Activated gamma-delta T cell treated with anti-CD3 and anti-CD28 coated beads, Interleukin-2, amount 50 U/mL, for 16 hours (primary cell): Measurements from ENCODE around the gene GBA3.

Source experiments
- DNase-seq: peaks from one replicate; pipeline ENCODE4 v3.0.0-alpha.2; 2020; ENCODE audit warnings: low read depth

The GBA3 gene

DNA sequence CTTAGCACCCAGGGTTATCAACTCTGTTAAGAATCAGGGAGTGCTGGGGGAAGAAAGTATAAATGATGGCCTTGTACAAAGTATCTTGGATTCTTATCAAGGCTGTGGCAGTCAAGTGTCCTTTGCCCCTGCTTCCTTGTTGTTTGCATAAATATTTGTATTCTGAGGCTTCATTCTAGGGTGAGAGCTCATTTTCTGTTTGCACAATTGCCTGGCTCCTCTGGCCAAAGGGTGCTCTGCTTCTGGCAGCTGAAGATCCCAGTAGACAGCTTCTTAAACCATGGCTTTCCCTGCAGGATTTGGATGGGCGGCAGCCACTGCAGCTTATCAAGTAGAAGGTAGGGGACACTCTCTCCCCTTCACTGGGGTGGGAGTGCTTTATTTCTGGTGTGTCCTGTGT lies at the start of gene GBA3:
Gene GBA3, plus strand, starts transcription at position 202 of the 400 bp plus-strand sequence.
- DNase-seq, result no peak

DNA sequence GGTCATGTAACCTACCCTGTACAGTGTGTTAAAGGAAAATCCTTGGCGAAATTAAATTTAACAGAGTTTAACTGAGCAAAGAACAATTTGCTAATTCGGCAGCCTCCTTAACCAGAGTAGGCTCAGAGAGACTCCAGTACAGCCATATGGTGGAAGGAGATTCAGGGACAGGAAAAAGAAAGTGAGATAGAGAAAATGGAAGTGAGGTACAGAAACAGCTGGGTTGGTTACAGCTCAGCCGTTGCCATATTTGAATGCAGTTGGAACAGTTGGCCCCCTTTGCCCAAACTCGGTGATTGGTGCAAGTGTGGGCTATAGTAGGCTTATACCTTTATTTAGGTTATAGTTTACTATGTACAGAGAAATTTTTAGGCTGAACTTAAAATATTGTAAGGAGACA lies 48.8 kb upstream of the GBA3 start:
- DNase-seq, result no peak

DNA sequence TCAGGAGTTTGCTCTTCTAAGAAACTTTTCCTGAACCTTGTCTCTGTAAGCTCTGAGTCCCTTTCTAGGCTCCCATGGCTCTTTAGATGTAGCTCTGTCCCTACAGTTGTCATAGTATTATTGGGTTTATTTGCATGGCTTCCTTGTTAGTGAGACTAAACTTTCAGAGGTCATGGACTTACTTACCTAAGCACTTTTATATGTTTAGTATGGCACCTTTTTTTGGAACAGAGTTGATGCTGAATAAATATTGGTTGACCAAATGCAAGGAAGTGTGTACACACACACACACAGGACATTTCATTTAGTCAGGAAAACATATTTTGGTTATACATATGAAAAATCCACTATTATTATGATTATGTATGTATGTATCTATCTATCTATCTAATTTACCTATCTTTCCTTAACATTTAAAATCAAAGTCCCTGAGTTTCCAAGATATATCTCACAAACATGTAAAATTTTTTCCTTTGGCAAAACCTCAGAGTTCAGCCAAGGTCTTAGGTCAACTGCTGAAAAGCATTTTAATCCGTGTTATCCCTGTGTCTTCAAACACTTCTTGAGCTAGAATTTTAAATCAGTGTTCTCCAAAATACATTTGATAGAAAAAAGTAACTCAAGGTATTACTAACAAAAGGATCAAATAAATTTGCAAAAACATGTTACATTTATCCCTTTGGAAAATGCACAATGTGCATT lies 47.1 kb upstream of the GBA3 start:
- no peak for DNase-seq

DNA sequence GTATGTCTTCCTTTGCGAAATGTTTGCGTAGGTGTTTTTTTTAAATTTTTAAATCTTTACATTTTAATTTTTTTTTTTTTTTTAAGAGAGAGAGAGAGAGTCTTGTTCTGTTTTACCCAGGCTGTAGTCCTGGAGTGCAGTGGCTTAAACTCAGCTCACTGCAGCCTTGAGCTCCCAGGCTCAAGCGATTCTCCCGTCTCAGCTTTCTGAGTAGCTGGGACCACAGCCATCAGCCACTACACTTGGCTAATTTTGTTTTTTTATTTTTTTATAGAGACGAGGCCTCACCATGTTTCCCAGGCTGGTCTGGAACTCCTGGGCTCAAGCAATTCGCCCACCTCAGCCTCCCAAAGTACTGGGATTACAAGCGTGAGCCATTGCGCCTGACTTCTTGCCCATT lies 43.7 kb upstream of the GBA3 start:
- DNase-seq, result no peak

DNA sequence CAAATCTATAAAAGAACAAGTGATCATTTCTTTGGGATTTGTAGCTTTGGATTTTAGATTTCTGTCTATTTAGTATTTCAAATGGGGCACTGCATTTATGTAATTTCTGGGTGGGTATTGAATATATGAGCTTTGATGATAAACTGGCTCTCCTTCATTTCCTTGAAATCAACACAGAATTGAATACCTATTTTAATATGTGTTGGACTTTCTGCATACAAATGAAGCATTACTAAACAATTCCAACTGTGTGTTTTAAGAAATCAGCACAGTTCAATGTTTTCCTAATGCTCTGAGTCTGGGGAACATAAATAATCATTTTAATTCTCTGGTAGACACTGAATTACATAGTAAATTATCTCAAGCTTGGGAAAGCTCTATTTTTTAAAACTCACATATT lies 42.0 kb upstream of the GBA3 start:
- no peak for DNase-seq

DNA sequence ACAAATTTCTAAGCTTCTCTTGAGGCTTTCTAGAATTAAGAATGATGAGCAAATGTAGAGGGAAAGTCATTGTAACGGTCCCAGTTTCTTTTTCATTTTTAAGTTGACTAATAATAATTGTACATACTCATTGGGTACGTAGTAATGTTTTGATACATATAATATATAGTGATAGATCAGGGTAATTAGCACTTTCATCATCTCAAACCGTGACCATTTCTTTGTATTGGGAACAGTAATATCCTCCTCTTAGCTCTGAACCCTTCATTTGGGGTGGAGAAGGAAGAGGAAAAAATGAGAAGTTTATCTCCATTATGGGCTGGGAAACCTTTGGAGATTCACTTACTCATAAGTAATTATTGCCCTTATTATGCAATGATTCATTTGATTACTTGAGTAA lies 39.0 kb upstream of the GBA3 start:
- no peak for DNase-seq

DNA sequence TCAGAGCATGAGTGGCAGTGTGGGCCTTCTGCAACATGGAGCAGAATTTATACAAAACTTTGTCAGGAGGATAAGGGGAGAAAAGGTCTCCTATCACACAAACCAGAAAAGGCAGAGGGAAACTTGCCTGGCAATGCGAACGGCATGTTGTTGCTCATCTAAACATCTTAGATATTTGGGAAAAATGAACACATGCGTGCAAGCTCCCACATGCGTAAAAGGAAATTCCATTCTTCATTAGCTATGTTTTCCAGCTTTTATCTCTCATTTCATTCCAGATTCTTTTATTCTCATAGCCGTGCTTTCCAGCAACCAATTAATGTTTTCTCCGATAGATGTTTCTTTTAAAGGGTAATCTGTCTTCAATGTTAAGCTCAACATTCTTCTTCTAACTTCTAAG lies 31.3 kb upstream of the GBA3 start:
- no peak for DNase-seq

DNA sequence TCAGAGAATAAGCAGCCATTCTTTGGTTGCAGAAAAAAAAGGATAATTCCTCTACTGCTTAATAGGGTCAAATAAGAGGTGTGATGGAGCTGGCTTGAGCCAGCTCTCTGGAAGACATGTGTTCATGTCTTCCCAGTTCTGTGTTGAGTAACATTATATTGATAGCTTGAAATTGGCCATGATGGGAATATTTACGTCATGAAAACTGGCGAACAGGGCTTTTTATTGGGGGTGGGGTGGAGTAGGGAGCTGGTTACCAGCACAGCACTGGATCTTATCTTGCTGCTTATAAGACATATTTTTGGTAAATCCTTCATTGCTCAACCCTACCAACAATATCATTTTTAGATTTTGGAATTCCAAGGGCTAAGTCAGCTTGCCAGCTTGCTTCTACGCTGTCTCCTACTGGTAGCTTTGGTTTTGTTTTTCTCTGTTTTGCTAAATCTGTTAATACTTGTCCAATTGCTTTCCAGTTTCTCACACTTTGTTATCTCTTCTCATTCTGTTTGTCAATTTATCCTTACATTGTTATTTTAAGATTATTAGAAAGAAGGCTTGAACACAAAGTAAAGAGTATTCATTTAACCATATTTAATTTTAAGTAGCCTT lies 25.3 kb upstream of the GBA3 start:
- no peak for DNase-seq

DNA sequence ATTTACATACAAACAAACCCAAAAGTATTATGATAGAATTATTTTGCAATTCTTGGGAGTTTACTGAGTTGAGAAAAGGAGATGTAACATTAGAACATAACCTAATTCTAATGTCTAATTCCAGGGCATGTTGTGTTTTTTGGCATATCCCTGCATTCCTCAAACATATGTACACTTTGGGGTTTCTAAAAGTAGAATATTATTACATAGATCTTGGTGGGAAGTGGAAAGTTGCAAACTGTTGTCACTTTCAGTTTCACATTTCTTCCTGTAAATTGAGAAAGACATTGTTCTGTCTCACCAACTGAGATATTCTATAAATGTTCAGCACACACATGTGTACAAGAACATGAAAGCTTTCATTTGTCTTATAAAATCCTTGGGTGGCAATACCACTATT lies 24.4 kb upstream of the GBA3 start:
- DNase-seq, result no peak

DNA sequence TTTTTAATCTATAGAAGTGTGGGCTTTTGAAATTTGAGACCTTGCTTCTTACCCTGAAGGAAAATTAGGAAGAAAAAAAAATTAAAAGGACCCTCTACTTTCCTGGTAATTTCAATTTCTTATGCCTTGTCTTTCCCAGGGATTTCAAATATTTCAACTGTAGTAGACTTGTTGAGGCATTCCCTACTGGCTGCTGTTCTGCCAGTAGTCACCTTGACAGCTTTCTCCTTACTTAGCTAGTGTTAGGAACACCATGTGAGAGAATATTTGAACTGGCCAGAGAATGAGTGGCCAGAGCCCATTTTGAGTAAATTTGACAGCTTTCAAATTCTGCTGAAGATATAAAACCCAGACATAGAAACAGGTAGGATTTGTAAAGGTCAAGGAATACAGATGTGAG lies 24.0 kb upstream of the GBA3 start:
- DNase-seq, result no peak

DNA sequence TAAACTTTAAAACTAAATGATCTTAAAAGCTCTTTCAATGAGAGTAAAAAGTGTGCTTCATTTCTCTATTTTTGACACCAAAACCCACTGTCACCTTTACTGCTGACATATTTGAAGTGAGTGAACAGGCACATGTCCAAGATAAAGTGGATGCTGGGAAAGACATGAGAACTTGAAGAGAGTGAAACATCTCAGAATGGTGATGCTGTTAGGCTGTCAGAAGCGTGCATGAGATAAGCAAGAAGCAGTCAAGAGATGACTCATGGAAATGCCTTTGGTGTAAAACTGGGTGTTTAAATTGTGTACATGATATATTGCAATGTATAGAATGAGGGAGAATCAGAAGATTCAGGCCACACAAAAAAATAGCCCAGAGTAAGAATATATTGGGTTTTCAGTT lies 21.8 kb upstream of the GBA3 start:
- DNase-seq, result no peak

DNA sequence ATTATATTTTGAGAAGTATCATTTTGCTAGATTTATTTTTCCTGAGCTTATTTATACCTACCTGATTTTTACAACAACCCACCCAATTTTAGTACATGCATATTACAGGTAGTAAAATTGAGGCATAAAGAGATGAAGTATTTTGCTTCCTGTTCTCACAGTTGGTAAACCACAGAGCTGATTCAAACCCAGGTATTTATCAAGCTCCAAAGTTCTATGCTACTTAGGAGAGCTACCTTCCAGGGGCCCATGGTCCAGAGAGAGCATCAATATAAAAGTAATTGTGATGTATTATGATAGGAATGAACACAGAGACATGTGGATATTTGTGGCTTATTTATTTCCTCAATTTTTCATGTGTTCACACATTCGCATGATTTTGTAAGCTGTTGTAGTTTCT lies 20.2 kb upstream of the GBA3 start:
- DNase-seq, result no peak

DNA sequence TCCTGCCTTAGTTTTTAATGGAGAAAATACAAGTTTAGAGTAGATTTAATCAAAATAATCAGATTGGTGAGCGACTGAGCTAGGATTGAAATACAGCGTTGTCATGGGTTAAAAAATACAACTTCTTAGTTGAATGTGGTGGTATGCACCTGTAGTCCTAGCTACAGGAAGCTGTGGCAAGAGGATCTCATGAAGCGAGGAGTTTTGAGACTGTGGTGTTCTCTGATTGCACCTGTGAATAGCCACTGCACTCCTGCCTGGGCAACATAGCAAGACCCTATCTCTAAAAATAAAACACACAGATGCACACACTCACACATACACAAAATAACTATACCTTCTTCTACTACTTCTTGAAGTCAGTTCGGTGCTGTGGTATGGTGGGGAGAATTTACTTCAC lies 19.8 kb upstream of the GBA3 start:
- no peak for DNase-seq

DNA sequence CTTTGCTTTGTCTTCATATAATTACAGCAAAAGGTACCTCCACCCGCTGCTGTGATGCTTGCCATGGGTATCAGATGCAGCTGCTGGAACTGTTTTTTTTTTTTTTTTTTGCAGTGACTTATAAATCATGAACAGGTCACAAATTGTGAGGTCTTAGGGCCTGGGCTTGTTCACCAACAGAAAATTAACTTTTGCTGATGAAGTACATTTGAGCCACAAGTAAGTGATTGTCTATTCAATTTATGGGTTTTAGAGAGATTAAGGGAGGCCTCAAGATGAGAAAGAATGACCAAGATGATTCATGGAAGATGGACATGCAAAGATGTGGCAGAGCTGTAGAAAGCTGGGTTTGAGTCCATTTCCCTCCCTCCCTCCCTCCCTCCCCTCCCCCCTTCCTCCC lies 18.0 kb upstream of the GBA3 start:
- DNase-seq, result no peak

DNA sequence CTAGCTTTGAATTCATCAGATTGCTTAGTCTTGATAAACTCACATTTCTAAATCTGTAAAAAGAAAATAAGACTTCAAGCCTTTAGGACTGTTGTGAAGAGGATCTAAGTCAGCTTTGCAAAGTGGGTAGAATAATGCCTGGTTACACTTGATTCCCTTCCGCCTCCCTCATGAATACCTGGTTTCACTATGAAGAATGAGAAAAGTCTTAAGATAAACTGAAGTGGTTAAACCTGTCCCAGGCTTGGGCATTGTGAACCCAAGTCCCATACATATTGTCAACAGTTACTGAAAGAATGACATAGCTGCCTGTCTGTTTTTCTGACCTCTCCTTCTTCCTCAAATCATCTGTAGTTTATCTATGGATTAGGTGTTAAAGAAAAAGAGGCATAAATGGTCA lies 16.7 kb upstream of the GBA3 start:
- no peak for DNase-seq

DNA sequence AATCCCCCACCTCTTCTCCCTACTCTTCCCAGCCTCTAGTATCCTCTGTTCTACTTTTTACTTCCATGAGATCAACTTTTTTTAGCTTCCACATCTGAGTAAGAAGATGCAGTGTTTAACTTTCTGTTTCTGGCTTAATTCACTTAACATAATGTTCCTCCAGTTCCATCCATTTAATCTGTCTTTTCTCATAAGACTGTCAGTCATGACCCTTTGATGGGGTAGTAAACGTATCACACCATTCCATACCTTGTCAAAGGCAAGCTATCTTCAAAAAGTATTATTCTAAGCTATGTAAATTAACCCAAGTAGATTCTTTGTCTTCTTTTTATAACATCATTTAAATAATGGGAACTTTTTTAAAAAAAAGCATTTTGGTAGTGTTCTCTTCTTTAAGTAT lies 15.0 kb upstream of the GBA3 start:
- DNase-seq, result no peak

DNA sequence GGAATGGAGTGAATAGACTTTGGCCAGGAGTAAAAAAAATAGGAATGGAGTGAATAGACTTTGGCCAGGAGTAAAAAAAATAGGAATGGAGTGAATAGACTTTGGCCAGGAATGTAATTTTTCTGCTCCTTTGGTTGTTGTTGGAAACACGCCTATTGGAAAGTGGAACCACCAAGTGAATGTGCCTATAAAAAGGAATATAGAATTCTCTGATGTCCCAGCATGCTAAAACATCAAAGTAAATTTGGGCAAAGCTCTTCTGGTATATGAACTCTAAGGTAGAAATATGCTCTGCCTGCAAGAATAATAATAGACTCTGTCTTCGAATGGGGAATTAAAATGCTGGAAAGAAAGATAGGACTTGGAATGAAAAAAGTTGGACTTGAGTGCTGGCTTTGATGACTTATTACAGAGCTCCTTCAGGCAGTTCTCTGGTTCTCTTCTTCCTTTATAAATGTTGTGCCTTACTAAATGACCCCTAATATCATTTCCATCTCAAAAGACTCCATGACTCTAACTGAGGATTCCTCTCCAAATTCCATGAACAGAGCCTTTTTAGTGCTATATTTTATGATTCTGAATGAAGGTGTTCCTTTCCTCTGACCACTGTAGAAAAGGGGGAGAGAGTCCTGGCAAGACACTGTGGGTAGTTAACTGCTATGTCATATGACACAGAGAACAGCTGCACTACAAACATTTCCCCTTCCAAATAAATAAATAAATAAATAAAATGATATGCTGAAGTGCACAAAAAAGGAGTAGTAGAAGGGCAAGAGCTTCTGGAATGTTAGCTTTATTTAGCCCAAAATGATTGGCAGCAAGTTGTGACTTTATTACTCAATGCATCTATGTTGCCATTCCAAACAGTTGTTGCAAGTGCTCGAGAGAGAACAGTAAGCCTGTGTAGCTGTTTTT lies 13.5 kb upstream of the GBA3 start:
- no peak for DNase-seq

DNA sequence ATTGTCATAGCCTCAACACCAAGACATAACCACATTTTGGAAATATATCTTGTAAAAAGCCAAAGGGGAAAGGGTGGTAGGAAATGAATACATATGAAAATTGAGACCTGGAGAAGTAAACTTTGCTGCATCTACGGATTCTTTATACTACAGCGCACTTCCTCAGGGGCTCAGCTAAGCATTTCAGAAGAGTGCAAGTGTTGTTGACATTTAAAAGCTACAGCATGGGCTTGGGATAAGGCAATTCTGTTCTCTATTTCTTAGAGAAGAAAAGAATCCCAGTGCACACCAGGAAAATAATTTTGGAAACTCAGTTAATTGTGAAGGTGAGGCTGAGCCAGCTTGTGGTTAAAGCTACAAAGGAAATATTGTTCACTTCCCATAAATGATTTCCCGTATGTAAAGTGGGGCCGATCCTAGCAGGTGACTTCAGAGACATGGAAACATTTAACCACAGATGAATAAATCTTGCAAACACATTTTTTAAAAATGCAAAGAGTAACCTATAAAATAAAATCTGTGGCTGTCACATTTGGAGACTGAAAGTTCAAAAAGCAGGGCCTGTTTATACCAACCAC lies 12.6 kb upstream of the GBA3 start:
- no peak for DNase-seq

DNA sequence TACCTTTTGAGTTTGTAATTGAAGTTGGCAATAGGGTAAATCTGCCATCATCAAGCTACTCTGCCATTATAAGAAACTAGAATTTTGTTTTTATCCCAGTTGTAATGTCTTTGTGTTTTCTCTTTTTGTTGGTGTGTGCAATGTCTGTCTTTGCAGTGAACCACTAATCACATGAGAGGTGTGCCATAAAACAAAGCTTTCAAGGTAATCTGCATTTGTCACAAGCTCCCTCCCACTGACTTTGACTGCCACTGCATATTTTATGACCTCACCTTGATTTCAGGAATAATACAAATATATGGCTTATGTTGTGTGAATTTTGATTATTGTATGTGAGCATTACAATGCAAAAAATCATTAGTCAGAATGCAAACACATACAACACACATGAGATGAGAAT lies 9.0 kb upstream of the GBA3 start:
- no peak for DNase-seq

DNA sequence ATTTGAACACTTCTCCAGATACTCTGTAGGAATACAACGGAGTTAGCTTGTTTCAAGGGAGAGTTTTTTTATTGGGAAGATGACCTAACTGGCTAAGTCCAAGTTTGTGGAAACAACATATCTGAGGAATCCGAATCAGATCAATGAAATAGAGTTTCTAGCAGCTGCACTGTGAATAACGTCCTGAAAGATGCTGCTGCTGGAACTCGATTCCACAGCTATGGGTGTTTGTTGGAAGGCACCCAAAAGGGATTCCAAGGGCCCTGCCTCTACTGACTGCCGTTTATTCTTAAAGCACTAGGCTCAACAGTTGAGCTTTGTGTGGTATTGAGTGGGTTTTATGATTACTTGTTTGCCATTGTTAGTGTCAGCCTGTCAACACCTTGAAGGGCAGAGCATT lies 6.6 kb upstream of the GBA3 start:
- no peak for DNase-seq

DNA sequence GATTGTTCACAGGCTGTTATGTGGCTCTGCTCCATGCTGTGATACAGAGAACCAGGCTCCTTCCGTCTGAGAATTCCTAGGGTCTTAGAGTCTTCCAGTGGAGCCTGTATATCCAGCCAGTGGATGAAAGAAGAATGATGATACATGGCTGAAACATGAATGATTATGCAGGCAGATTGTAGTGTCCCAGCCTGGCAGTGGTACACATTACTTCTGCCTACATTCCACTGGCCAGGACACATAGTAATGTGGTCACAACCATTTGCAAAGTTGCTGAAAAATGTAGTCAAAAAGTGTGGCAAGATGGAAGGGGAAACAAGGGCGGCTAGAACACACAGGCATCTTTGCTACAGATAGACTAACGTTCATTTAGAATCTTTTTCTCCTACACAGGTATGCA lies 4.5 kb upstream of the GBA3 start:
- no peak for DNase-seq

DNA sequence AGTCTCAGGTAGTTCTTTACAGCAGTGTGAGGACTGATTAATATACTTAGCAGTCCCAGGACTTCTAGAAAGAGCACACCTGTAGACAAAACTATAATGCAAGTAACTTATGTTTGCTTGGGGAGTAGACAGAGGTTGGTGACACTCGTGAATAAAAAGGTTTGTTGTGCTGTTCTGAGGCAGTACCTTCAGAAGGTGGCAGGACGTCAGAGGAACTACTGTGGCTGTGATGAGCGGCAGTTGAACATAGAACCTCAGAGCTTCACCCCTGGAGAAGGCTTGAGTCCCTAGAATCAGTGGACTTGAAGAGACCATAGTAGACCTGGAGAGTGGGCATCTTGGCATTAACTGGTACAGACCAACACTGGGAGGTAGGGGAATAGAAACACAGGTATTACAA lies 3.3 kb upstream of the GBA3 start:
- DNase-seq, result no peak

DNA sequence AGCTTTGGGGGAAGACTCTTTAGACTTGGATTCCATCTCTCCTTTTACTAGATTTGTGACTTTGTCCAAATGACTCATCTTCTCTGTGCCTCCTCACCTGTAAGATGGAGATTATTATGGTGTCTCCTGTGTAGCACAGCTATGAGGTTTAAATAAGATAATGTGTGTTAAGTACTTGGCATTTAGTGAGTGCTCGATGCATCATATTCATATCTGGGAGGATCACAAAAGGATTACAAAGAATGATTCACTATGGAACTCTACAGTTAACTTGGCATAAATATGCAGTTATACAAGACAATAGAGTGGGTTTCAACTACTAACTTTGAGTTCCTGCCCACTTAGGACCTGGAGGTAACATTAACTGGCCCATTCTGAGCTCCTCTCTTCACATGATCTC lies 2.3 kb downstream of the GBA3 start:
- no peak for DNase-seq
